Upper lobe of left lung (tissue), 4 donors: ENCODE data around the gene DDRGK1.

Experiments used
- CTCF ChIP-seq, 6 experiments: fragments of 450-650 bp in 4 of 6; fragments of 200-600 bp in 2 of 6; sonication (generic) in 2 of 6; IDR thresholded peaks; one replicate each; pipeline ENCODE4 v1.5.1; 2016 to 2019; ENCODE audit warnings: antibody characterized with exemption in 6 of 6
- EP300 ChIP-seq, 4 donors: sonication (generic); formaldehyde crosslinking; IDR thresholded peaks; one replicate each; pipeline ENCODE4 v1.5.1; 2017; ENCODE audit warnings: antibody characterized with exemption in 4 of 4, control low read depth in 2 of 4
- POLR2A ChIP-seq, 4 donors: fragments of 450-650 bp; IDR thresholded peaks; one replicate each; pipeline ENCODE4 v1.5.1; 2016 to 2017; ENCODE audit warnings: antibody characterized with exemption in 4 of 4, mild to moderate bottlenecking in 2 of 4
- POLR2AphosphoS5 ChIP-seq, 2 donors: sonication (generic); formaldehyde crosslinking; IDR thresholded peaks; one replicate each; pipeline ENCODE4 v1.5.1; 2017; ENCODE audit warnings: antibody characterized with exemption in 2 of 2

DNA sequence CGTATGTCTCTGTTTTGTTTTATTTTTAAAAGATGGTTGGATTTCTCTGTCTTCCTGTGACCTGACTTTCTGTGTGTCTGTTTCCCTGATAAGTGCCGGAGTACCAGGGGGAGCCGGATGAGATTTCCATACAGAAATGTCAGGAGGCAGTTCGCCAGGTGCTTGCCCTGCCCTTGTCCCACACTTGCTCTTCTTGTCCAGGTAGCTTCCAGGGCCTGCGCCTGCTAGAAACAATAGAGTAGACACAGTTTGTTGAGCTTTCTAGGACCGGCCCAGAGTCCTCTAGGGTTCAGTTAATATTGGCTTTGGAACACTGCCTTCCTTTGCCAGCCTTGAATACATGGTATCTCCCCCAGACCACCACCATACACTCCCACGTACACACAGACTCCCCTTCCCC, 8.7 kb upstream of the DDRGK1 start:
- TF ChIP-seq POLR2AphosphoS5 (IDR thresholded peaks at IDR 0.05): no peak
- no peak for TF ChIP-seq CTCF (IDR thresholded peaks at IDR 0.05)
- TF ChIP-seq POLR2A (IDR thresholded peaks at IDR 0.05): no peak
- no peak for TF ChIP-seq EP300 (IDR thresholded peaks at IDR 0.05)
